Measurements from ENCODE around the gene CLMP. TPM values are rescaled to one million over a fixed set of nuclear protein-coding genes. Genes with fewer than 3 reads are reported as not detected.
A peak's percentile ranks its signal among the peaks of the same experiment; 100 is the strongest.

The CLMP gene
- total RNA-seq, 1 donor from 2014 or later = 2.3 TPM

DNA sequence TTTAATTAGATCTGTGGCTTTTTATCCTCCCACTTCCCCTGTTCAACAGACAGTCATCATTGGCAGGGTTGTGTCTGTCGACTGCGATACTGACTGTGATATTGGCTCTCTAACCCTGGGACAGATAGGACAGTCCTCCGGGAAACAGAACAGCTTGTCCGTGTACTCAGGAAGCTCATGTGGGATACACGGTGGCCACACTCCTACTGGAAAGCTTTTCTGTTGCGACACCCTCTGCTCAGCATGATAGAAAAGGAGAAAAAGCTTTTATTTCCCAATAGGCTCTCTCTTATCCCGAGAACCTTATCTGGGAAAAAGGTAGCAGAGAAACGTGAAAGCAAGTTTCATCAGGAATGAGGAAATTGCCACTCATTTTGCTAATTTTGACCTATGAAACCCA, 72.7 kb downstream of the CLMP start:
- H3K4me1 Mint-ChIP-seq (ENCODE audit: low read depth) = no peaks in the 10 kb centered on the region
- no peak for DNase-seq (ENCODE audit: low spot score, unreplicated experiment)
- no peaks in the 10 kb centered on the region for H3K36me3 Mint-ChIP-seq (ENCODE audit: insufficient read depth)
- TF ChIP-seq CTCF (IDR thresholded peaks at IDR 0.05; ENCODE audit: unreplicated experiment) = no peak
- no peaks in the 10 kb centered on the region for H3K27me3 Mint-ChIP-seq
- no peaks in the 10 kb centered on the region for H3K9me3 Mint-ChIP-seq (ENCODE audit: low read depth)
- H3K27ac Mint-ChIP-seq = no peak overlapping the region
- no peak overlapping the region for H3K4me3 Mint-ChIP-seq (ENCODE audit: low read depth)

DNA sequence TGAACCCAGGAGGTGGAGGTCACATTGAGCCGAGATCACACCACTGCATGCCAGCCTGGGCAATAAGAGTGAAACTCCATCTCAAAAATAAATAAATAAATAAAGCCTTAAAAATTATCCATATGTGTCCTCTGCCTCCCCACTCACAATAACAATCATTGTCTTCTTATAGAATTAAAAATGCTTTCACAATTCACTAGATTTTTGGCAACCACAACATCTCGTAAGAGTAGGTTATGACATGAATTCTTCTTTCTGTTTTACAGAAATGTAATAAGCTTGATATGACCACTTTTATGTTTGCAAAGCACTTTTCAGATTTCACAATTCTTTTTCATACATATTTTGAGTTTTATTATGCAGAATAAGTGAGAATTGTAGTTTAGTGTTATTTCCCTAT, 78.6 kb downstream of the CLMP start:
- H3K36me3 Mint-ChIP-seq (ENCODE audit: insufficient read depth) = no peaks in the 10 kb centered on the region
- DNase-seq (ENCODE audit: low spot score, unreplicated experiment) = no peak
- H3K4me3 Mint-ChIP-seq (ENCODE audit: low read depth) = no peak overlapping the region
- no peak overlapping the region for H3K27ac Mint-ChIP-seq
- H3K9me3 Mint-ChIP-seq (ENCODE audit: low read depth) = peaks cover 3% of the 10 kb centered on the region
- no peak for TF ChIP-seq CTCF (IDR thresholded peaks at IDR 0.05; ENCODE audit: unreplicated experiment)
- H3K27me3 Mint-ChIP-seq = no peaks in the 10 kb centered on the region
- peaks cover under 1% of the 10 kb centered on the region for H3K4me1 Mint-ChIP-seq (ENCODE audit: low read depth)

DNA sequence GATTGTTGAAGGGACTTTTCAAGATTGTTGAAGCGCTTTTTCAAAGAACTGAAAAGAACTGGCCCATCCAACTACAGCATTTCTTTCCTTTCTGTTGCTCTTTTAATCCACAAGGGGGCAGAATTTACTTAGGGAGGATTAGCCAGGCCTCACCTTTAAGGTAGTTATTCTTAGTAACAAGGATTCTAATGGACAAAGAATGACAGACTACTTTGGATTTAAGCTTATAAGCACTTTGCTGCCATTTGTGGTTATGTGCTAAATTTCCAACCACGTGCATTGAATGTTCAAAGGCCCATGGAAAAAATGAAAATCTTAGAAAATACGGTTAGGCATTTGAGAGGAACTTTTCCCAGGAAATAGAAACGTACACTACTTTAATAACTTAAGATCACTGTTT, 83.6 kb downstream of the CLMP start:
- Mint-ChIP-seq H3K27me3 (peaks cover 3% of the 10 kb centered on the region), H3K36me3 (ENCODE audit: insufficient read depth) (no peaks in the 10 kb centered on the region), H3K4me3 (ENCODE audit: low read depth) (no peak overlapping the region), H3K27ac (no peak overlapping the region), H3K9me3 (ENCODE audit: low read depth) (peaks cover 3% of the 10 kb centered on the region), H3K4me1 (ENCODE audit: low read depth) (peaks cover 19% of the 10 kb centered on the region)
- TF ChIP-seq CTCF (IDR thresholded peaks at IDR 0.05; ENCODE audit: unreplicated experiment) = peak; percentile 78
- DNase-seq (ENCODE audit: low spot score, unreplicated experiment) = no peak

GRCh38 chr11:123110397-123110796, 84.7 kb downstream of the CLMP start:
- TF ChIP-seq CTCF (IDR thresholded peaks at IDR 0.05; ENCODE audit: unreplicated experiment) = no peak
- Mint-ChIP-seq H3K4me3 (ENCODE audit: low read depth) (no peak overlapping the region), H3K9me3 (ENCODE audit: low read depth) (no peaks in the 10 kb centered on the region), H3K4me1 (ENCODE audit: low read depth) (peaks cover 19% of the 10 kb centered on the region), H3K27me3 (peaks cover 3% of the 10 kb centered on the region), H3K36me3 (ENCODE audit: insufficient read depth) (no peaks in the 10 kb centered on the region), H3K27ac (peak overlapping the region; percentile 51)
- DNase-seq (ENCODE audit: low spot score, unreplicated experiment) = no peak

DNA sequence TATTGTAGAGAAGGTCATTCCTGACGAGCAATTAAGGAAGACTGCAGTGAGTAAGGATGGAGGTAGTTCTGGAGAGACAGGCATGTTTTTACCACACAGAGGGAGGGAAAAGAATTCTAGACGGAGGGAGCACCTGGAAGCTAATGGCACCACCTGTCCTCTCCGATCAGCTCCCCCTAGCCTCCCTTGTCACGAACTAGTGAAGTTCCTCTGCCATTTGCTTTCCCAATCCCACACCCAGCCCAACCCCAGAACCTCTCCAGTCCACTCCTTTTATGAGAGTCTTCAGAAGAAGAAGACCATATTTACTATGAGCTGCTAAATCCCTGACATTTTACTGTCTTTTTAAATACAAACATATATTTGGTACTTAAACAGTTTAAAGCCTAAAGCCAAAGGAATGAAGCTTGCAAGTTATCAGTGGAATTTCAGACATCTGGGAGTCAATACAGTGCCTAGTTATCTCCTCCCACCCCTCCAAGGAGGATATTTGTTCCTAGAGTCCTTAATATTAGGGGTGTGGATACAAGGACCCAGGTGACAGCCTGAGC, 87.0 kb downstream of the CLMP start:
- DNase-seq (ENCODE audit: low spot score, unreplicated experiment) = no peak
- TF ChIP-seq CTCF (IDR thresholded peaks at IDR 0.05; ENCODE audit: unreplicated experiment) = no peak
- peaks cover 3% of the 10 kb centered on the region for H3K27me3 Mint-ChIP-seq
- H3K4me1 Mint-ChIP-seq (ENCODE audit: low read depth) = peaks cover 19% of the 10 kb centered on the region
- H3K9me3 Mint-ChIP-seq (ENCODE audit: low read depth) = no peaks in the 10 kb centered on the region
- H3K4me3 Mint-ChIP-seq (ENCODE audit: low read depth) = no peak overlapping the region
- H3K27ac Mint-ChIP-seq = peak overlapping the region; percentile 77
- H3K36me3 Mint-ChIP-seq (ENCODE audit: insufficient read depth) = no peaks in the 10 kb centered on the region
